ENCODE data around the gene ADCY10.

Gene ADCY10

DNA sequence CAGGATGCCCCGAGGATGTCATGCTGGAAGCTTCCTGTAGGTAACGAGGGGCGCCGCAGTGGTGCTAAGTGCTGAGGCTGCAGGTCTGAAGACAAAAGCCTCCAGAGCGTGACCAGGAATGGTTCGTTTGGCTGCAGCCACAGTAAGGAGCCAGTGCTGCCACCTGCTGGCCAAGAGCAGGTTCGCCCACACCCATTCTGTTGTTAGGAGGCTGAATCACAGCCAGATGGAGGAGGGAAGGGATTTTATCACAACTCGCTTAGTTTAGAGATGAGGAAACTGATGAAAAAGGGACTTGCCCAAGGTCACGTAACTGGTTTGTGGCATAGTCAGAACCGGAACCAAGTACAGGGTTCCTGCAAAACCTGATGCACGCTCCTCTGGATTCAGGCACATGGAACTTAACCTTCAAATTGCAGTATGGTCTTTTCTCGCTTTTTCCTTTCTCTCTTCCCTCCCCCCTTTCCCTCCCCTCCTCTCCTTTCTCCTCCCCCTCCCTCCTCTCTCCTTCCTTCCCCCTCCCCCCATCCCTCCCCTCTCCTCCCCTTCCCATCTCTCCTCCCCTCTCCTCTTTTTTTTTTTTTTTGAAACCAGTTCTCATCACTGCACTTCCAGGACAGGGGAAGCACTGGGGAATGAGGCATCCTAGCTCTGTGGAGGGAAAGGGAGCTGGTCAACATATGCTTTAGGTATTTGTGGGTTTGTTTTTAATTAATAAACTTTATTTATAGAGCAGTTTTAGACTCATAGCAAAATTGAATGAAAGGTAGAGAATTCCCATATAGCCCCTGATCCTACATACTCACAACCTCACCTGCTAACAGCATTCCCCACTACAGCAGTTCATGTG lies 110.4 kb downstream of the ADCY10 start:
- H3K9ac ChIP-seq (ENCODE audit: low read length in 5 of 5) = no peak overlapping the region
- H3K4me3 ChIP-seq (ENCODE audit: low read depth in 1 of 5, low read length in 5 of 5) = peak overlapping the region in 1 of 5 donors; percentile 47
- H3K9me3 ChIP-seq (ENCODE audit: control insufficient read depth in 5 of 5, low read length in 5 of 5) = no peaks in the 10 kb centered on the region
- H3K36me3 ChIP-seq (ENCODE audit: control insufficient read depth in 5 of 5, insufficient read depth in 5 of 5, low read length in 5 of 5) = no peaks in the 10 kb centered on the region
- H3K4me1 ChIP-seq (ENCODE audit: control insufficient read depth in 5 of 5, insufficient read depth in 5 of 5, low read length in 5 of 5) = peaks cover 0 to 8% (median 4%) of the 10 kb centered on the region in 5 donors
- no peak overlapping the region for H3K27ac ChIP-seq (ENCODE audit: low read depth, low read length)
- no peaks in the 10 kb centered on the region for H3K27me3 ChIP-seq (ENCODE audit: control insufficient read depth in 5 of 5, insufficient read depth in 4 of 5, low read length in 5 of 5)

DNA sequence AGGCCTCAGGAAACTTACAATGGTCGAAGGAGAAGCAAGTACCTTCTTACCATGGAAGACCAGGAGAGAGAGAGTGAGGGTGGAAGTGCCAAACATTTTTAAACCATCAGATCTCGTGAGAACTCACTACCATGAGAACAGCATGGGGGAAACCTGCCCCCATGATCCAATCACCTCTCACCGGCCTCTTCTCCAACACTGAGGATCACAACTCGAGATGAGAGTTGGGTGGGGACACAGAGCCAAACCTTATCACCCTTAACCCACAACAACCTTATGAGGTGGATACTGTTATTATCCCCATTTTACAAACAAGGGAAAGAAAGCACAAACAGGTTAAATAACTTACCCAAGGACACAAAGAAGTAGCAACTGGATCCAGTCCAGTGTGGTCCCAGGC lies 111.7 kb downstream of the ADCY10 start:
- no peak overlapping the region for H3K27ac ChIP-seq (ENCODE audit: low read depth, low read length)
- no peaks in the 10 kb centered on the region for H3K9me3 ChIP-seq (ENCODE audit: control insufficient read depth in 5 of 5, low read length in 5 of 5)
- H3K4me1 ChIP-seq (ENCODE audit: control insufficient read depth in 5 of 5, insufficient read depth in 5 of 5, low read length in 5 of 5) = peaks cover 2 to 14% (median 9%) of the 10 kb centered on the region in 5 donors
- H3K36me3 ChIP-seq (ENCODE audit: control insufficient read depth in 5 of 5, insufficient read depth in 5 of 5, low read length in 5 of 5) = no peaks in the 10 kb centered on the region
- H3K4me3 ChIP-seq (ENCODE audit: low read depth in 1 of 5, low read length in 5 of 5) = no peak overlapping the region
- H3K27me3 ChIP-seq (ENCODE audit: control insufficient read depth in 5 of 5, insufficient read depth in 4 of 5, low read length in 5 of 5) = no peaks in the 10 kb centered on the region
- no peak overlapping the region for H3K9ac ChIP-seq (ENCODE audit: low read length in 5 of 5)

DNA sequence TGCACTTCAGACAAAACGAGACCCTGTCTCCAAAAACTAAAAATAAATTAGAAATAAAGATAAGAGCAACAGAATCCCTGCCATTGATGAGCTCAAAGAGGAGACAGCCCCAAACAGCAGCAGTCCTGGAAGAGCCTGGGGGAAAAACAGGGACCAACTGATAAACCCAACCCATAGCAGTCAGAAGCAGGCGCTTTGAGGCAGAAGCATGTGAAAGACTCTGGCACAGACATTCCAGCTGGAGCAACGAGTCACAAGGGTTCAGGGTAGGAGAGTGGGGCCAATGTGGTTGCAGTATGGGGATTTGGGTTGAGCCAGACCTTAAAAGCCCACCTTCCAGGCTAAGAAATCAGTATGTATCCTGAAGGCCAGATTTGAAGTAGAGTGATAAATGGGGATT lies 113.7 kb downstream of the ADCY10 start:
- H3K9ac ChIP-seq (ENCODE audit: low read length in 5 of 5) = no peak overlapping the region
- peaks cover 14 to 32% (median 26%) of the 10 kb centered on the region in 5 donors for H3K4me1 ChIP-seq (ENCODE audit: control insufficient read depth in 5 of 5, insufficient read depth in 5 of 5, low read length in 5 of 5)
- H3K9me3 ChIP-seq (ENCODE audit: control insufficient read depth in 5 of 5, low read length in 5 of 5) = no peaks in the 10 kb centered on the region
- no peaks in the 10 kb centered on the region for H3K36me3 ChIP-seq (ENCODE audit: control insufficient read depth in 5 of 5, insufficient read depth in 5 of 5, low read length in 5 of 5)
- H3K27me3 ChIP-seq (ENCODE audit: control insufficient read depth in 5 of 5, insufficient read depth in 4 of 5, low read length in 5 of 5) = no peaks in the 10 kb centered on the region
- no peak overlapping the region for H3K4me3 ChIP-seq (ENCODE audit: low read depth in 1 of 5, low read length in 5 of 5)
- H3K27ac ChIP-seq (ENCODE audit: low read depth, low read length) = no peak overlapping the region

GRCh38 chr1:167799747-167800146 lies 114.2 kb downstream of the ADCY10 start:
- Histone ChIP-seq H3K27ac (ENCODE audit: low read depth, low read length) (no peak overlapping the region), H3K4me1 (ENCODE audit: control insufficient read depth in 5 of 5, insufficient read depth in 5 of 5, low read length in 5 of 5) (peaks cover 14 to 36% (median 29%) of the 10 kb centered on the region in 5 donors), H3K9me3 (ENCODE audit: control insufficient read depth in 5 of 5, low read length in 5 of 5) (no peaks in the 10 kb centered on the region)

GRCh38 chr1:167798952-167799351 lies 115.0 kb downstream of the ADCY10 start:
- no peak overlapping the region for H3K27ac ChIP-seq (ENCODE audit: low read depth, low read length)
- H3K4me1 ChIP-seq (ENCODE audit: control insufficient read depth in 5 of 5, insufficient read depth in 5 of 5, low read length in 5 of 5) = peaks cover 14 to 36% (median 29%) of the 10 kb centered on the region in 5 donors
- H3K27me3 ChIP-seq (ENCODE audit: control insufficient read depth in 5 of 5, insufficient read depth in 4 of 5, low read length in 5 of 5) = no peaks in the 10 kb centered on the region
- H3K36me3 ChIP-seq (ENCODE audit: control insufficient read depth in 5 of 5, insufficient read depth in 5 of 5, low read length in 5 of 5) = peaks cover 0 to 2% (median 0%) of the 10 kb centered on the region in 5 donors
- no peak overlapping the region for H3K9ac ChIP-seq (ENCODE audit: low read length in 5 of 5)
- no peak overlapping the region for H3K4me3 ChIP-seq (ENCODE audit: low read depth in 1 of 5, low read length in 5 of 5)
- H3K9me3 ChIP-seq (ENCODE audit: control insufficient read depth in 5 of 5, low read length in 5 of 5) = no peaks in the 10 kb centered on the region

More at GRCh38 chr1:167799747-167800146, 114.2 kb downstream of the ADCY10 start:
- Histone ChIP-seq H3K9ac (ENCODE audit: low read length in 5 of 5) (no peak overlapping the region), H3K36me3 (ENCODE audit: control insufficient read depth in 5 of 5, insufficient read depth in 5 of 5, low read length in 5 of 5) (no peaks in the 10 kb centered on the region), H3K4me3 (ENCODE audit: low read depth in 1 of 5, low read length in 5 of 5) (no peak overlapping the region), H3K27me3 (ENCODE audit: control insufficient read depth in 5 of 5, insufficient read depth in 4 of 5, low read length in 5 of 5) (no peaks in the 10 kb centered on the region)

DNA sequence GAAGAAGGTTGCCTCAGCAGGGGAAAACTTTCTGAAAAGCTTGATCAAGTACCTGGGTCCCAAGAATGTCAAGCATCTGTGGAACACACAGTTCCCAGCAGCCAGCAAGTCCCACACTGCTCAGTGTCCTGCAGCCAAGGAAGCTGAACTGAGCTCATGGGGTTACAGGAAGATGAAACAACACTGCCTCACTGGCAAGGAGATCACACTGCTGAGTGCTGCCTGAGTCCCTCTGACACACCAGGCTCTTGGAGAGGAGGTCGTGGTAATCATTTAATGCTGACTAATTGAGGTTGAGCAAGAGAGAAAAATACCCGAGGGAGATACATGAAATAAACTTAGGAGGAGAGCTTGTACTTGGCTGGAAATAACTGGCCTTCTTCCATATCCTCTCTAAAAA lies 116.9 kb downstream of the ADCY10 start:
- peak overlapping the region; percentile 93 for H3K27ac ChIP-seq (ENCODE audit: low read depth, low read length)
- H3K36me3 ChIP-seq (ENCODE audit: control insufficient read depth in 5 of 5, insufficient read depth in 5 of 5, low read length in 5 of 5) = peaks cover 0 to 4% (median 0%) of the 10 kb centered on the region in 5 donors
- peaks cover 12 to 39% (median 30%) of the 10 kb centered on the region in 5 donors for H3K4me1 ChIP-seq (ENCODE audit: control insufficient read depth in 5 of 5, insufficient read depth in 5 of 5, low read length in 5 of 5)
- H3K4me3 ChIP-seq (ENCODE audit: low read depth in 1 of 5, low read length in 5 of 5) = peak overlapping the region in 1 of 5 donors; percentile 32
- no peaks in the 10 kb centered on the region for H3K9me3 ChIP-seq (ENCODE audit: control insufficient read depth in 5 of 5, low read length in 5 of 5)
- H3K9ac ChIP-seq (ENCODE audit: low read length in 5 of 5) = peak overlapping the region in 2 of 5 donors; percentile 2 to 26
- H3K27me3 ChIP-seq (ENCODE audit: control insufficient read depth in 5 of 5, insufficient read depth in 4 of 5, low read length in 5 of 5) = no peaks in the 10 kb centered on the region

GRCh38 chr1:167795810-167796740 lies 117.9 kb downstream of the ADCY10 start:
- Histone ChIP-seq H3K27me3 (ENCODE audit: control insufficient read depth in 5 of 5, insufficient read depth in 4 of 5, low read length in 5 of 5) (no peaks in the 10 kb centered on the region), H3K4me3 (ENCODE audit: low read depth in 1 of 5, low read length in 5 of 5) (peak overlapping the region in 1 of 5 donors; percentile 31), H3K9me3 (ENCODE audit: control insufficient read depth in 5 of 5, low read length in 5 of 5) (no peaks in the 10 kb centered on the region), H3K9ac (ENCODE audit: low read length in 5 of 5) (peak overlapping the region in 2 of 5 donors; percentile 30 to 63), H3K27ac (ENCODE audit: low read depth, low read length) (peak overlapping the region; percentile 93), H3K4me1 (ENCODE audit: control insufficient read depth in 5 of 5, insufficient read depth in 5 of 5, low read length in 5 of 5) (peaks cover 16 to 48% (median 37%) of the 10 kb centered on the region in 5 donors), H3K36me3 (ENCODE audit: control insufficient read depth in 5 of 5, insufficient read depth in 5 of 5, low read length in 5 of 5) (peaks cover 0 to 4% (median 0%) of the 10 kb centered on the region in 5 donors)

- Histone ChIP-seq H3K36me3 (ENCODE audit: control insufficient read depth in 5 of 5, insufficient read depth in 5 of 5, low read length in 5 of 5) (peaks cover 4 to 15% (median 13%) of the 10 kb centered on the region in 5 donors), H3K27ac (ENCODE audit: low read depth, low read length) (no peak overlapping the region), H3K4me3 (ENCODE audit: low read depth in 1 of 5, low read length in 5 of 5) (no peak overlapping the region), H3K4me1 (ENCODE audit: control insufficient read depth in 5 of 5, insufficient read depth in 5 of 5, low read length in 5 of 5) (peaks cover 16 to 48% (median 37%) of the 10 kb centered on the region in 5 donors), H3K9ac (ENCODE audit: low read length in 5 of 5) (no peak overlapping the region), H3K9me3 (ENCODE audit: control insufficient read depth in 5 of 5, low read length in 5 of 5) (no peaks in the 10 kb centered on the region), H3K27me3 (ENCODE audit: control insufficient read depth in 5 of 5, insufficient read depth in 4 of 5, low read length in 5 of 5) (no peaks in the 10 kb centered on the region)
Measured at GRCh38 chr1:167794043-167794442, 119.9 kb downstream of the ADCY10 start.

- Histone ChIP-seq H3K36me3 (ENCODE audit: control insufficient read depth in 5 of 5, insufficient read depth in 5 of 5, low read length in 5 of 5) (peaks cover 15 to 33% (median 21%) of the 10 kb centered on the region in 5 donors), H3K9me3 (ENCODE audit: control insufficient read depth in 5 of 5, low read length in 5 of 5) (no peaks in the 10 kb centered on the region), H3K4me1 (ENCODE audit: control insufficient read depth in 5 of 5, insufficient read depth in 5 of 5, low read length in 5 of 5) (peaks cover 16 to 42% (median 31%) of the 10 kb centered on the region in 5 donors), H3K27me3 (ENCODE audit: control insufficient read depth in 5 of 5, insufficient read depth in 4 of 5, low read length in 5 of 5) (no peaks in the 10 kb centered on the region), H3K4me3 (ENCODE audit: low read depth in 1 of 5, low read length in 5 of 5) (no peak overlapping the region), H3K9ac (ENCODE audit: low read length in 5 of 5) (no peak overlapping the region), H3K27ac (ENCODE audit: low read depth, low read length) (peak overlapping the region; percentile 88)
Measured at GRCh38 chr1:167792188-167792565, 121.8 kb downstream of the ADCY10 start.

All from subcutaneous abdominal adipose tissue (tissue), 5 donors.